IPS DF 19.7 (cell line): ENCODE data around the gene RARS1.

ENCODE experiments used
- DNase-seq: peaks from one replicate; pipeline ENCODE4 v3.0.0-alpha.2; 2013; ENCODE audit warnings: low read depth, low spot score

The RARS1 gene

DNA sequence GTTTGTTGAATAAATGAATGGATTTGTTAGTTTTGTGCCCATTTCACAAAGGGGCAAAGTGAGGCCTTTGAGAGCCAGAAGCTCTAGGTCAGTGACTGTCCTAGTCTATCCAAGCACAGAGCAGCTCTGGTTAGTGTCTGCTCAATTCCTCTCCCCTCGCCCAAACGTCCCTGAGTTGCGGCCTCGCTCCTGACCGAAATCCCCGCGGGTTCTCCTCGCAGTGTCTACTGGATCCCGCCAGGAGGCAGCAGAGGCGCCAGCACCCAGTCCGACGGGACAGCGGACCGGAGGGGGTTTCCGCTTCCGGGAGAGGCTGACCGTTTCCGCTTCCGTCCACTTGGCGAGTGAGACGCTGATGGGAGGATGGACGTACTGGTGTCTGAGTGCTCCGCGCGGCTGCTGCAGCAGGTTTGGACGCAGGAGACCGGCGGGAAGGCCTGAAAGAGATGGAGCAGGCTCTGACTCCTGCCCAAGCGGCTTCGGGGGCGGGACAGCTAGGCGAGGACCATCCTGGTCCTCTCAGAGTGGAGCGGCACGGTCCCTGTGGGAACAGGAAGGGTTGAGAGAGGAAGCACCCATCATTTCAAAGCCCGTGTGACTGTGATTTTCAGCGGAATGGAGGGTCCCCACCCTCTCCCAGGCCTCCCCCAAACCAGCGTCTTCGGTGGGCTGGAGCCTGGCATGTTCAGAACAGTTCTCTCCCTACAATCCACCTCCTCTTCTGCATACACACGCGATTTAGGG is at the start of gene RARS1:
TSS of gene RARS1 (plus strand) at position 336 of the 744 bp plus-strand sequence. CDS start at position 364, 28 bp downstream.
- peak; percentile 73 for DNase-seq

DNA sequence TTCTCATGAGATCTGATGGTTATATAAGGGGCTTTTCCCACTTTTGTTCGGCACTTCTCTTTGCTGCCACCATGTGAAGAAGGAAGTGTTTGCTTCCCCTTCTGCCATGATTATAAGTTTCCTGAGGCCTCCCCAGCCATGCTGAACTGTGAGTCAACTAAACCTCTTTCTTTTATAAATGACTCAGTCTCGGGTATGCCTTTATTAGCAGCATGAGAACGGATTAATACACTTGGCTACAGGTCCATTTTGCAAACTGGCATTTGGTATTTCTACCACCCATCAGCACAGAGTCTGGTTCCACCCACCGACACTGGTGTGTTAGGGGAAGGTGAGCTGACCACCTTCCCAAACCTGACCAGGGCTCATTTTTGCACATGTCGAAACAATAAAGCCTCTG is 47.9 kb upstream of the RARS1 start:
- no peak for DNase-seq

DNA sequence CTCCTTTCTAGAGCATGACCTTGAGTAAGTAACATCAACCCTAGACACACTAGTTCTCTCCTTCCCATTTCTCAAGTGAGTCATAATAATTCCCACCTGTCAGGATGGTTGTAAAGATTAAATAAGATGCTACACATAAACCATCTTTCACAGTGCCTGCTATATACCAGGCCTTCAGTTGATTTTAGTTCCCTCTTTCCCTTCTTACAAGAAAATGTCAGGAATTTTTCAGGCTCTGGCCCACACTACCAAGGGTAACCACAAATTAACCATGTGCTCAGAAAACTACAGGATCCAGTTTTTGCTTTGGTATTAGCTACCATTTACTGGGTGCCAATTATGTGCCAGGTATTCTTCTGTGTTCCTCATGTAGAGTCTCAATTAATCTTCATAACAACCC is 42.7 kb upstream of the RARS1 start:
- DNase-seq, result no peak

DNA sequence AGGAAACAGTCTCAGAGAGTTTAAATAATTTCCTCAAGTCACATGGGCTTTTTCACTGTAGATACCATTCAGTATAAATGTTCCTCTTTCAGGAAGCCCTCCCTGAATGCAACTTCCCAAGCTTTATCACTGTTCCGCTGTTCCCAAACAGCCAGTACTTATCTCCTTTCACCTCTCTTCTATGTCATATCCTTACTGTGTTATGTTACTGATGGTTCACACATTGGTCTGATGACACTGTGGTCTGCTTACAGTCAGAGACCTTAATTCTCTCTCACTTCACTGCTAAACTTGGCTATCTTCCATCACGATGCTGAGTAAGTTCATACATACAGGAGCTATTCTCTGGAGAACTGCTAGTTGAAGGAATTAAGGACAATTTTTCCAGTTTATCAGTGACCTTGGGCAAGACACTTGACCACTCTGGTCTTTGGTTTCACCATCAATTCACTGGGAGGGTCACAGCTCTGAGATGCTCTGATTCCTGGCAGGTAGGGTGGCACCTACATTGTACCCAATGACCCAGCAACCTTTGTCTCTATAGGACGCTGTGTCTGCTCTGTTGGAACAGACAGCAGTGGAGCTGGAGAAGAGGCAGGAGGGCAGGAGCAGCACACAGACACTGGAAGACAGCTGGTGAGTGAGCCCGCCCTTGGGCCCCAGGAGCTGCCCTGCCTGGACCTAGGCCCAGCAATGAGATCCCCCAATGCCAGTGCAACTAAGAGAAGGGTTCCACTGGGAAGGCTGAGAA is 42.1 kb upstream of the RARS1 start:
- no peak for DNase-seq

DNA sequence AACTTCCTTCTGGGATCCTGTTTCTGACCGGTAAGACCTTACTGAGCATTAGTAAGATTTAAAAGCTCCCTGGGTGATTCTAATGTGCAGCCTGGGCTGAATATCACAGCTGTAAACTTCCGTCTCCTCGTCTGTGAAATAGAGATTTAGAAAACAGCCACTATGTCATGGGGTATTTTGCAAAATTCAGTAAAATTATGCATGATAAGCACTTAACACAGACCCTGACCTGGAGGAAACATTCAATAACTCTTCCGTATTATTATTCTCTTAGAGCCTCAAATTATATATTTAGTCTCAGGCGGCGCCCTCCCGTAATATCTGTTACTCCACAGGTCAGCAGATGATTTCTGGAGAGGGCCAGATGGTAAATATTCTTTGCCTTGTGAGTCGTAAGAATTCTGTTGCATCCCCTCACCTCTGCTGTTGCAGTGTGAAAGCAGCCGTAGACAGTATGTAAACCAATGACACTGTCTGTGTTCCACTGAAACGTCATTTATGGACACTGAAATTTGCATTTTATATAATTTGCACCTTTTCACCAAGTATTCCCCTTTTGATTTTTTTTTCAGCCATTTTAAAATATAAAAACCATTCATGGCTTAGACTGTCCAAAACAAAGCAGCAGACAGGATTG is 39.2 kb upstream of the RARS1 start:
- no peak for DNase-seq

DNA sequence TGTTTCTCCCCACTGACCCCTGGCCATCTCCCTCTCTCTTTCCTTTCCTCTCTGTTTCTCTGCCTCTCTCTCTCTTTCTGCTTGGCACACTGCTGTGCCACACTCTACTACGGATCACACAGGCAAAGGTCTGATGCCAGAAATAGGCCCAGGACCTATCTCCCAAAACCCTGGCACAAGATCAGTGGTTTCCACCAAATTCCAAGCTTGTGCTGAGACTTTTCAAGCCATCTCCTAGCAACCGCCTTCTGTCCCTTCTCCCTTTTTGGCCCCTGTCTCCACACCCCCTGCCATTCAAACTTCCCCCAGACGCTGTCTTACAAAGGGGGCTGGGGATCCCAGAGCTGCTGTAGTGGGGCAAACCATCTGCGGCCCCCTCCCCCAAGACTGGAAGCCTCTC is 38.5 kb upstream of the RARS1 start:
- DNase-seq, result no peak

DNA sequence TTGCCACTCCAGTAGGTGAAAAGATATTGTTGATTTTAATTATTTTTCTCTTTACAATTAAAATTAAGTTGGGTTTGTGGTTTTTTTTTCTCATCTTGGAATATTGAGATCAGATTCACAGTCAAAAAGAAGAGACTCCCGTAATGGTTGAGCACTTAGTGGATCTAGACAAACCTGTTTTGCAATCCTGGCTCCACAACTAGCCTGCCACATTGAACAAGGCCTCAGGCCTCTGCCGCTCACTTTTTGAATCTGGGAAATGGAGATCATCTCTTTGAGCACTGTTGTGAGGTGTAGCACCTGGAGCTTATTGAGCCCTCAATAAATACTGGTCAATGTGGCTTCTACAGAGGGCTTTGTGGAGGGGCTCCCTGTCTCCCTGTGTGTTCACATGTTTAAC is 37.1 kb upstream of the RARS1 start:
- DNase-seq, result no peak

DNA sequence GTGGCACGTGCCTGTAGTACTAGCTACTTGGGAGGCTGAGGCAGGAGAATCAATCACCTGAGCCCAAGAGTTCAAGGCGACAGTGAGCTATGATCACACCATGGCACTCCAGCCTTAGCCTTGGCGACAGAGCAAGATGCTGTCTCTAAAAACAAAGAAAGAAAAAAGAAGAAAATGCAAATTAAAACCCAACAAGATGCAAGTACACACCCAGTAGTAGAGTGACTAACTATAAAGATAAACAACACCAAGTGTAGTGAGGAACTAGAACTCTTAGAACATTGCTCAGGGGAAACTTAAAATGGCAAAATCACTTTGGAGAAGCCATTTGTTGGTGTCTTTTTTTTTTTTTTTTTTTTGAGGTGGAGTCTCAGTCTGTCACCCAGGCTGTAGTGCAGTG is 34.7 kb upstream of the RARS1 start:
- no peak for DNase-seq

DNA sequence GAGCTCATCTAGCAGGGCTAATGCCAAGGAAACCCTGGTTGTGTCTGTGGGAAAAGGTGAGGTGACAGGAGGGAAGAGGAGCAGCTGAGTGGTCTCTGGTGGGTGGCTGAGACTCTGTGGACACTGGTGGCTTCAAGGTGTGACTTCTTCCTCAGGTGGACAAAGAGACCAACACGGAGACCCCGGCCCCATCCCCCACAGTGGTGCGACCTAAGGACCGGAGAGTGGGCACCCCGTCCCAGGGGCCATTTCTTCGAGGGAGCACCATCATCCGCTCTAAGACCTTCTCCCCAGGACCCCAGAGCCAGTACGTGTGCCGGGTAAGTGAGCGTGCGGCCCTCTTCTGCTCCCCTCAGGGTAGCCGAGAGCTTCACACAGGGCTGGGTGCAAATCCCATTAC is 31.1 kb upstream of the RARS1 start:
- DNase-seq, result no peak

DNA sequence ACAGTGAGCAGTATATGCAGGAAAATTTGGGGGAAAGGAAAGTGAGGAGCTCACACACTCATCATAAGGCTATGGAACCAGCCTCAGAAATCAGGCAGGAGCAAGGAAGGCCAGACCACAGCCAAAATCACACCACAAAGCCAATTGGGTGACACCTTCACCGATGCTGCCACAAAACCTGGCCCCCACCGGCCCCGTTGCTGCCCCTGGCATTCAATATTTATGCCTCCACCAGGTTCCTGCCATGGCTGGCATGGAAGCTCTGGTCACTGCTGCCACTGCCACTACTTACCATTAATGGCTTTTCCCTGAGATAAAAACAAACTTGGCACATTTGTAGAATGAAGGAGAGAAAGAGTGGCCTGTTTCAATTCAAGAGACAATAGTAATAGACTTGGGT is 28.7 kb upstream of the RARS1 start:
- no peak for DNase-seq

DNA sequence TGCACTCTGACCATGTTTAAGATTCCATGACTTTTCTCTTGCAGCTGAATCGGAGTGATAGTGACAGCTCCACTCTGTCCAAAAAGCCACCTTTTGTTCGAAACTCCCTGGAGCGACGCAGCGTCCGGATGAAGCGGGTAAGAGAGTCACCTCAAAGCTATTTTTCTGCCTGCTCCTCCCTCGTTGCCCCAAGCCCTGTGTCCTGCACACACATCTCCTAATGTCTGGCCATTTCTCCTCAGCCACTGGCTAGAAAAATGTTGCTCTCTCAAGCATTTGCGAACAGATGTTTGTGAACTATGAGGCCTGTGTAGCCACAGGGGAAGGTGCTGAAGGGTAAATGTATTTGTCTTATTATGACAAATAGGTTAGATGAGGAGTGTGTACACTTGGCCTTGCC is 25.7 kb upstream of the RARS1 start:
- no peak for DNase-seq

DNA sequence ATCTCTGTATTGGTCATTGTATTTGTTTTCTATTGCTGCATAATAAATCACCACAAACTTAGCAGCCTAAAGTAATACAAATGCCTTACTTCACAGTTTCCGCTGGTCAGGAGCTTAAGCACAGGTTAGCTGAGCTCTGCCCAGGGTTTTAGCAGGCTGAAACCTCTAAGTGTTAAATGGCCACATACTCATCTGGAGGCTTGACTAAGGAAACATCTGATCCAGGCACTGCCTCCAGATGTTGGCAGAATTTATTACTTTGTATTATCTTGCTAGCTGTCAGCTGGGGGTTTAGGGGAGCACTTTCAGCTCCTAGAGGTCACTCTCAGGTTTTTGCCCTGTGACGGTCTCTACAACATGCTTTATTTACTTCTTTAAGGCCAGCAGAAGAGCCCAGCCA is 23.2 kb upstream of the RARS1 start:
- DNase-seq, result no peak

DNA sequence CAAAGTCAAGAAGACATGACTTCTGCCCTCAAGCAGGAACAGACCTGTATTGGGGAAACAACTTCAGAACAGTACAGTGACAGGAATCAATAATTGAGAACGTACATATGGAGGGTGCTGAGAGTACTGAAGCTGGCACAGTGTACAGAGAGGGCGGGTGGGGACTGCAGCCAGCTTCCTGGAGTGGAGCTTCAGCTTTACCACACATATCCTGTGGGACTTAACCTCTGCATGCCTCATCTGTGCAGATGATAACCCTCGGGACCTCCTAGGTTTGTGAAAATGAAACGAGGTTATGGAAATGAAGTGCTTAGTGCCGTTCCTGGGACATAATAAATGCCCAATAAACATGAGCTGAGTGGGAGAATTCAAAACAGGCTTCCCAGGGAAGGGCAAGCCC is 22.1 kb upstream of the RARS1 start:
- DNase-seq, result no peak

DNA sequence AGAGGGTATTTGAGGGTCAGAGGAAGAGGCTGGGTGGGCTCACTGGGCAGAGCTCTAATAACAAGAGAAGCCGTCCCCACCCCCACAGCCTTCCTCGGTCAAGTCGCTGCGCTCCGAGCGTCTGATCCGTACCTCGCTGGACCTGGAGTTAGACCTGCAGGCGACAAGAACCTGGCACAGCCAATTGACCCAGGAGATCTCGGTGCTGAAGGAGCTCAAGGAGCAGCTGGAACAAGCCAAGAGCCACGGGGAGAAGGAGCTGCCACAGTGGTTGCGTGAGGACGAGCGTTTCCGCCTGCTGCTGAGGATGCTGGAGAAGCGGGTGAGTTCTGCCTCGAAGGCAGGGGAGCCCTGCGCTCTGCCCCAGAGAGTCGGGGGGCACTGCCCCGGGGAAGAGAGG is 21.6 kb upstream of the RARS1 start:
- DNase-seq, result no peak

DNA sequence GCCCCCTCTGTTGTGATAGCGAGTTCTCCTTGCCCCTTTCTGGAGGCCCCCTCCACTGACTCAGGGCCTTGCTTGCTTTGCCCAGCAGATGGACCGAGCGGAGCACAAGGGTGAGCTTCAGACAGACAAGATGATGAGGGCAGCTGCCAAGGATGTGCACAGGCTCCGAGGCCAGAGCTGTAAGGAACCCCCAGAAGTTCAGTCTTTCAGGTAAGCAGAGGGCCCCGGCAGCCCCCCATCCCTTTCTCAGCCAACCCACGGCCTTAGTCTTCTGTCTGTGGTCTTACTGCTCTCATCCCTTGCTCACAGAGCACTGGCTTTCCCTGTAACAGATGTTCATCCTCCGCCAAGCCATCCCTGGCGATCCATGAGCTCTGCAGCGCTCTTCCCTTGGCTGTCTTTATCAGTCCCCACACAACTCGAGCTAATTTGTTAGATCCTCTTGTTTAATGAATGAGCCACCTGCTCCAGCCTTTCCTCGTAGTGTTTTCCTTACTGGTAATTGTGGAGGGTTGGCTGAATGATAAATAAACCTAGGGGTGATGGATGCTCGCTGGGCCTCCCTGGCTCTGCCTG is 18.4 kb upstream of the RARS1 start:
- no peak for DNase-seq

DNA sequence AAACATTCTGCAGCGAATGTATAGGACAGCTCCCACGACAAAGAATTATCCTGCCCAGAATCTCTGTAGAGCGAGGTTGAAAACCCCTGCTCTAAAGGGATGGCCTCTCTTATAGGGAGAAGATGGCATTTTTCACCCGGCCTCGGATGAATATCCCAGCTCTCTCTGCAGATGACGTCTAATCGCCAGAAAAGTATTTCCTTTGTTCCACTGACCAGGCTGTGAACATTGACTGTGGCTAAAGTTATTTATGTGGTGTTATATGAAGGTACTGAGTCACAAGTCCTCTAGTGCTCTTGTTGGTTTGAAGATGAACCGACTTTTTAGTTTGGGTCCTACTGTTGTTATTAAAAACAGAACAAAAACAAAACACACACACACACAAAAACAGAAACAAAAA is 17.4 kb upstream of the RARS1 start:
- DNase-seq, result no peak

DNA sequence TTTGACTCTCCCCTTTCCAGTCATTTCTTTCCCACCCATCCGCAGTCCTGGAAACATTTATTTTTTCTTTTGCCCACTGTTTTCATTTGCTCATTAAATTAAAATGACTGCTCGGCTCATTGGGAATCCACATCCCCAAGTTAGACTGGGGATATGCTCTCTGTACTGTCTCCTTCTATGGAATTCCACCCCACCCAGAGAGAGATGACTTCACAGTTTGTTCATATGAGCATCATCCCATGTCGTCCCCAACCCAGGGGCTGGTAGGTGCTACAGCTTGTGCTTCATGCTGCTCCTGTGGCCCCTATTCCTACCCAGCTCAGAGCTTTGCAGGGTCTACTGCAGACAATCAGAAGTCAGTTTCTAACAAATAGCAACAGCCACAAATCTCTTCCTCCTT is 16.5 kb upstream of the RARS1 start:
- no peak for DNase-seq

DNA sequence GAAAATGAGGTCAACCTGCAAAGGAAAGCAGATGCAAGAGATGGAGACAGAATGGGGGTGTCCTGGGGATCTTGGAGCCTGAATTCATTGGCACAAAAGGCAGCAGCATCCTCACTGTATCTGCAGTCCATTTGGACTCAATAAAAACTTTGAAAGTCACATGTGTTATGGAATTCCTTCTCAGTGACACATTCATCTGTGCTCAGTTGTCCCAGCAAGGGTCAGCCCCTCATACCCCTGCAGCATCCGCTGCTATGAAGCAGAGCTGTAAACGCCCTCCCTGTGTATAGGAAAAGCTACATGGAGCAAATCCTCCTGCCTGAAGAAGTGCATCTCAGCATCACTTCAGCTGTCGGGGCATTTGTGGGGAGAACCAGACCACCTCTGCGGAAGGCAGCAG is 14.5 kb upstream of the RARS1 start:
- no peak for DNase-seq

DNA sequence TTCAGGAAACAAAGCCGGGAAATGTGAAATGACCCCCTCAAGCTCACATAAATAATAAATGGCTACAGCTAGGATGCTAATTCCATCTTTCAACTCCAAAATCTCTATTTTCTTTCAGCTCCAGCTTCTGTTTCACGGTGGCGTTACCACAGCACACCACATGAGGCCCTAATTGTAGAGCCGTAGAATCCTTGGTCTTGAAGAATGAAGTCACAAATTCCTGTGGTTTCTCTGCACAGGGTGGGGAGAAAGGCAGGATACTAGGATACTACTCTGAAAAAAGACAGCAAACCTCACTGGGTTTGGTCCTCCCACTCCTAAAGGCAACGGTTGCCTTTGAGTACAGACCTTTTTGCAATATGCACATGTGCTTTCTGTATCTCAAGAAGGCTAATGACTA is 13.9 kb upstream of the RARS1 start:
- no peak for DNase-seq

DNA sequence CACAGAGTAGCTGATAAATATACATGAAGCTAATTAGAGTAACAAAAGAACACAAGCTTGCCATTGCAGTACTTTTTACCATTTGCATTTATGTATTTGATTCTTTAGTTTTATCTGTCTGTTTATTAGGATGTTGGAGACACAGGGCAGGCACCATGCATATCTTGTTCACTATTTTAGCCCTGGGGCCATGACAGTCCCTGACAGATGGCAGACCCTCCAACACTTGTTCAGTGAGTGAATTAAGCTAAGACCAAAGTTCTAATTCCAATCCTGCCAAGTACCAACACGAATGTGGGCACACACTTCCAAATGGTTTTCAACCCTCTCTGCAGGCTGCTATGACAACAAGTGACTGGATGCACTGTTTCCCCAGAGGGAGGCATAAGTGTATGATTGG is 12.0 kb upstream of the RARS1 start:
- no peak for DNase-seq

DNA sequence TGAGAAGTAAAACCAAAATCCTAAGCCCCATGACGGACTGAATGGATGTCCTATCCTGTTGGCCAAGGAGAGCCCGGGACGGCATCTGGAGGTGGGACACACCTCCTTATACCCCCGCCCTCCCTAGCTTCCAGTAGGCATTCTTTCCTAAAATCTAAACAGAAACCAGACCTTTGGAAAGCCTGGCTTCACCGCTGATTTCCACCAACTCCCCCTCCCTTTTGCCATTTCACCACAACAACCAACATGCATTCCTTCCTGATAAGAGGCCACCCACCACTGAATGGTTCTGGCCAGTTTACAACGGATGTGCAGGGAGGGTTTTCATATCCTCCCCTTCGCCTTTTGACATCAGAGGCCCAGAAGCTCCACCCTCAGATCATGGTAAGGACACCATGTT is 9.2 kb upstream of the RARS1 start:
- DNase-seq, result no peak

DNA sequence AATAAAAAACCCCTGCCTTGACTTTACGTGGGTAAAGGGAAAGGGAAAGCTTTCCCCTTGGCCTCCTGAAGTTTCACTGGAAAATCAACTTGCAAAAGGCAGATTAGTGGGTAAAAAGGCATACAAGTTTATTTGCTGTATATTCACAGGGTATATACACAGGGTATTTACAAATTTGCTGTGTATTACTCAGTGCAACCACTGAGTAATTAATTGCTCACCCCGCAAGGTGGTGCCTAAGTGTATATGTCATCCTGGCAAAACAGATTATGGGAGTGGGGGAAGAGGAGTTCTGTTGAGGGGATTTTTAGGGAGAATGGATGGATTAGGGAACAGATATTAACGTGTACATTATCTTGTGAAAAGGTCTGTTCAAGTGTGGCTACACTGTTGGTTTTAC is 7.1 kb upstream of the RARS1 start:
- no peak for DNase-seq

DNA sequence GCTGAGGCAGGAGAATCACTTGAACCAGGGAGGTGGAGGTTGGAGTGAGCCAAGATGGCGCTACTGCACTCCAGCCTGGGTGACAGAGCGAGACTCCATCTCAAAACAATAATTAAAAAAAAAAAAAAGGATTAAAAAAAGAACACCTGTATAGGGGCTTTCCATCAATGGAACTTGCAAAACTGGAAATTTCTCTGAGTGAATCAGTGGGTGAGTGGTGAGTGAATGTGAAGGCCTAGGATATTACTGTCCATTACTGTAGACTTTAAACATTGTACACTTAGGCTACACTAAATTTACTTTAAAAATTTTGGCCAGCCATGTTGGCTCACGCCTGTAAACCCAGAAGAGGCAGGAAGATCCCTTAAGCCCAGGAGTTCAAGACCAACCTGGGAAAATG is 5.7 kb upstream of the RARS1 start:
- no peak for DNase-seq
